HG03280 (cell line): ENCODE data around the gene MDFIC.

Experiments
- ATAC-seq: cut with Tn5 transposase; IDR thresholded peaks from one replicate; pipeline ENCODE4 v1.9.1; 2021; ENCODE audit warnings: mild to moderate bottlenecking, moderate library complexity; ENCODE audit not compliant: unreplicated experiment

MDFIC gene

DNA sequence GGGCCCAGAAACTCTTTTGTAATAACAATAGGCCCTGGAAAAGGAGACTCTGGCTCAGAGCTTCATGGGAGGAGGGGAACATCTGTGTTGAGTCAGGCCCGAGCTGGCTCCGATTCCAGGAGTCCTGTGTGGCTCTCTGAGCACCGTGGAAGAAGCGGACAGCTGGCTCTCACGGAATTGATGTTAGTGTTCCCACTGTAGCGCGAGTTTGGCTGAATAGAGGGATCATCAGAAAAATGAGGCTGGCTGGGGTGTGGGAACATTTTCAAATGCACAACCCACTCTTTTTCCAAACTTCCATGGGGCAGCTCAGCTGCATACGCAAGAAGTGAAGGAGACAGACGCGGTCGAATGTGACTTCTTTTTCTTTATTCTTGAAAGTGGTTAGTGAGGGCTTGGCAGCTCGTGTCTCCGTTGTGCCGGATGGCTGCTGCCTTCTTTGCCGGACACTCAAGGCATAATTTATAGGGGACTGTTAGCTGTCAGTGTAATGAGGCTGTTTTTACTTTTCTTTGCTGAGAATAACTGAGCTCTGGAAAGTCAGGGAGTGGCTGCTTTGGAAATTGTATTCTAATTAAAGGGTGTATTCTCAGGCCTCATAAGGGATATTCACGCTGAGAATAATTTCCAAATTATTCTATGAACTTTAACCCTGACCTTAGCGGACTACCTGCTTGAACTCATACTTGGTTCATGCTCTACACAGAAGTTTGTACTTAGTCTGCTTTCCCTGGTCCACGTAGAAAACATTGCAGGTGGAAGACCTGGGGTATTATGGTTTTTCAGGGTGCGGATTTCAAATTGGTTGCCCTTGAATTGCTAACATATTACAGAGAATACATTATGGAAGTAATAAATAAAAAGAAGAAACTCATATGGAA is 23.1 kb downstream of the MDFIC start:
- no peak for ATAC-seq

DNA sequence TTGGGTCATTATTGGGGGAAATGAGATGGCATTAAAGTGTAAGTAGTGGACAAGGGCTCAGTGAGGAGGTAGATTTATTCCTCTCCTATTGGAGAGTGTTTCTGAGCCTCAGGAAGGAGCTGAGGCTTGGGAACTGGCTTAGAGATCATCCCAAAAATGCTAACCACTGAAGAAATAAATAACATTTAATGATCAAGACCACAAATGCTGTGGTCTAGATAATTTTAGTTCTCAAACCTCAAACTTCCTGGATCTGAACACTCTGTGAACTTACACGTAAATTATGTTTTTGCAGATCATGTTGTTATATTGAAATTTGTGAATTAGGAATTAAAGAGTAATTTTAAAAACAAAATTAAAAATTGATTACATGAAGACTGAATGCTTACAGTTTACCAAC is 27.3 kb downstream of the MDFIC start:
- ATAC-seq = no peak

DNA sequence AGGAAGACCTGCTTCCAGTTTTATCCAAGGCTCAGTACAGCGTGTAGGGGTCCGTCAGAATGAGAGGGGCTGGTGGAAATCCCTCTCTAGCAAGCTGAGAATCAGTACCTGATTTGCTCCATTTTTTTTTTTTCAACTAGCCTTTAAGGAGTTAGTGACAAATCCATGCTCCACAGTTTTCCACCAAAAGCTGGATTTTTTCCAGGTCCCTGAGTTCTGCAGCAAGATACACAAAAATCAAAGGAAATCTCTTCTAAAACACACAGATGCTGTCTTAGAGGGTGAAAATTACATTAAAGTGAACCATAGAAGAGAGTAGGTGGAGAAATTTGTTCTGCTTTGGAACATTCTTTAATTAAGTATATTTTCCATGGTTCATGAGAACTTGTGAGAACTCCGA is 30.4 kb downstream of the MDFIC start:
- no peak for ATAC-seq

DNA sequence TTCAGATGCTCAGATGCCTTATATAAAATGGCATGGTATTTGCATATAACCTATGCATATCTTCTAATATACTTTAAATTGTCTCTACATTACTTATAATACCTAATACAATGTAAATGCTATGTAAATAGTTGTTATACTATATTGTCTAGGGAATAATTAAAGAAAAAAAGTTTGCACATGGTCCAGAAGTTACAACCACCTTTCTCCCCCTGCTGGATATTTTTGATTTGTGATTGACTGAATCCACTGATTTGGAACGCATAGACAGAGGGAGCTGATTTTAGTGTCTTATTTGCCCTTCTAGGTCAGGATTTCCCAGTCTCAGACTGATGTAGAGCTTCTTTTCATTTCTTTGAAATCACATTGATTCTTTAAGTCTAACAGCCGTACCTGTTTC is 31.8 kb downstream of the MDFIC start:
- no peak for ATAC-seq

DNA sequence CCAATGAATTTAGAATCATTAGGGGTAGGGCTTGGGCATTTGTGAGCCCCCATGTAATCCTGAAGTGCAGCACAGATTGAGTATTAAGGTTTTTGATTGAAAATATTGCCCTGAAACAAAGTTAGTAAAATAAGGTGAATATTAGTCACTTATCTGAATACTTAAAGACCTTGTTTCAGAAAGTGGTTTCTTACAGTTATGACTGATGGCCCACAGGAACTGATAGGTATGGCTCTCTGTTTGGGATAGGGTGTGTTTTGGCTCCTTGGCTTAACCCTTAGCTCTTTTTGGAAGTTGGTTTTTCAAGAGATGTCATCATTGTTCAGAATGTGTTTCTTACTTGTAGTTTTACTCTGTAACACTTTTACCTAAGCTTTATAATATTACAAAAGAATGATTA is 34.8 kb downstream of the MDFIC start:
- ATAC-seq = peak; percentile 55

DNA sequence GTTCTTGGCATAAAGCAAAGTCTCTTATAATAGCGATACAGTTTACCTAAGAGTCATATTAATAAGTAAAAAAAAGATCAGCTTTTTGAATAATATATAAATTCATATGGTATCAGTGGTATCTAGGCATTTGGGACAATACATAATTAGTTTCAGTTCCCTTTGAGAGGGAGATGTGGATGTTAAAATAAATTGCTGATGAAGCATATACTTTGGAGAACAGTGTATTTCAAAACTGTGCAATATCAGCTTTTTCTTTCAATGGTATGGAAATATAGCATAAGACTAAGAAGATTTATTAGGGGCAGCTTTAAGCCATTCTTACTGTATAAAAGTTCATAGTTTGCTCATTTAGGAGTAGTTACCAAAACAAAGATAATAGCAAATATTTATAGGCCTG is 35.5 kb downstream of the MDFIC start:
- ATAC-seq = no peak

DNA sequence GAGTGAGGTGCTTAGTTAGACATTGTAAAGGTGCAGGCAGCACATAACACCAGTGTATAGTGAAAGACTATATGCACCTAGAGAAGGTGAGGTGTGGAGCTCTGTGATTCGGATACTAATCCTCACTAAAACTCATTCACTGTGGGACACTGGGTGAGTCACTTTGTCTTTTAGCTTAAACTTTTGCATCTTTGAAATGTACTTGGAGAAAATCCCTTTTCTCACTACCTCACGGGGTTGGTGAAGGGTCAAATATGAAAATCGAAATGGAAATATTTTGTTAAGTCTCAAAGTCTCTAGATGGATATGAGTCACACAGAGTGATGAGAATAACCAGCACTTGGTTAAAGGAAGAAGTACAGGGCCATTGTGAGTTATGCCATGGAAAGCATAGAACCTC is 38.0 kb downstream of the MDFIC start:
- ATAC-seq = peak; percentile 67

DNA sequence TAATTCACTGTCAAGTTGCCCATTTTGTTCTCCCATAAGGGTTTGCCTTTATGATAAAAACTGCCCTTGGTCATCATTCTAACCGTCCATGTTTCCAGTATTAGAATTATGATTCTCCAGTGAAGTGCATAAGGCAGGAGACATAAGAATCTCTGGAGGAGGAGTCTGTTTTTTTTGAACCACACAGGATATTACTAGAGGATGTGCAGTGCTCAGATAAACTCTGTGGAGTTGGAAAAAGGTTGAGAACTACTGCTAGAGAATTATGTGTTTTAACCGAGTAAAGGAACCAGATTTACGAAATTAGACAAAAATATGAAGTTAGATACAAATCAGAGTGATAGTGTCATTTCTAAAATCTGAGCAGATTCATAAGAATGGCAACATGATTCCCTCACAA is 40.5 kb downstream of the MDFIC start:
- ATAC-seq = no peak

DNA sequence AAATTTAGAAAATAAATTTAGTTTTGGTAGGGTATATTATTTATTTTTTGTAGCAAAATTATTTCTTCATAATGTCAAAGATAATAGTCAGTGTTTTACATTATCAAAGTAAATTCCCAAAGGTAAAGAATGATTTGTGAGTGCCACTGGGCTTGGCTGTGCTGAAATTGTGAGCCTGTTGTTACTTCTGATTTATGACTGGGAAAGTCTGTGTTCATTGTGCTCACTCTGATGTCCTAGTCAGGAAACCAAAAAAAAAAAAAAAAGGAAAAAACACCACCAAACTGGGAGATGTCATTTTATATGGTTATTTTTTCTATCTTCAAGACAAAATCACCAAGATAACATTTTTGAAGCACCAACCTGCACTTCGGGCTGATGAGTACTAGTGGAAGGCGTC is 44.3 kb downstream of the MDFIC start:
- ATAC-seq = no peak

DNA sequence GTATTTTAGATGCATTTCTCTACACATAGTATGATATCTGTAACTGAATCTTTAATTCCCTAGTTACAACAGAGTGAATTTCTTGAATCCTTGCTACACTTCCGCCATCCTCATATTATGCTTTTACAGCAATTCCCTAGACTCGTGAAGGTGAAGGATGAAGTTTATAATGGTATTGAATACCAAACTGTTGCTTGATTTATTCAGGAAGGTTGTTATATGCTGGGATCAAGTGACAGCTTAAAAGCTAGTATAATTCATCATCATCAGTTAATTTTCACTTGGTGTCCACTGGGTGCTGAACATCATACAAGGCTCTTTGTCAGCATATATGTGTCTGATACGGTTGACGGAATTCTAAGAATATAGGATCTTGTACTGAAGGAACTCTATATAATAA is 47.2 kb downstream of the MDFIC start:
- no peak for ATAC-seq

DNA sequence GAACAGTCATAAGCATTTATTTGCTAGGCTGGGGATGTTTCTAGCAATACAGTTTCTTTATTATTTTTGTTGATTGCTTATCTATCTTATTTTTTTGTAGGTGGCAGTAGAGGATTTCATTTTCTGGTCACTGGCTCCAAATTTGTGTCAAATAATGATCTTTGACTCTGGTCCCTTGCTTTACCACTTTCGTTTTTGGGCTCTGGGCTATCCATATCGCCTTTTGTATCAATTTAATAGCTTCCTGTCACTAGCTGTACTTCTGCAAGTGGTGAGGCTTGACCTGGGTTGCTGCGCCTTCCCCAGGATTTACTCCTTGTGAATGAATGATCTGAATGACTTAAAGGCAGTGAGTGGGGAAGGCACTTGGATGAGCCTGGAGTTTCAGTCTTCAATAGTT is 48.4 kb downstream of the MDFIC start:
- no peak for ATAC-seq

DNA sequence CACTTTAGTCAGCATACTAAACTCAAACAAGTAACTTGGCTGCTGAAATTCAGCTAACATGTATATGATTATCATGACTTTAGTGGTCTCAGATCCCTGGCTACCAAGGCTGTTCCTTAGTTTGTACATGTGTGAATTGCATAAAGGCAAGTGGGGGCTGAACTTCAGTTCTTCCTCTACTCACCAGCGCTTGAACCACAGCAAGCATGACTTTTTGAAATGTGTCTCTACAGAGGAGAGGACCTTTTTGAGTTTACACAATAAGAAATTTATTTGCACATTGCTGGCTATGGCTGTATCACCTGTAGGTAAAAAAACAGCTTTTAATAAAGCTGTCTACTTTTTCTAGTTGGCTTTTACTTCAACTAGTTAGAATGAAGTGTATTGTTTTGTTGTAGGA is 48.8 kb downstream of the MDFIC start:
- no peak for ATAC-seq

DNA sequence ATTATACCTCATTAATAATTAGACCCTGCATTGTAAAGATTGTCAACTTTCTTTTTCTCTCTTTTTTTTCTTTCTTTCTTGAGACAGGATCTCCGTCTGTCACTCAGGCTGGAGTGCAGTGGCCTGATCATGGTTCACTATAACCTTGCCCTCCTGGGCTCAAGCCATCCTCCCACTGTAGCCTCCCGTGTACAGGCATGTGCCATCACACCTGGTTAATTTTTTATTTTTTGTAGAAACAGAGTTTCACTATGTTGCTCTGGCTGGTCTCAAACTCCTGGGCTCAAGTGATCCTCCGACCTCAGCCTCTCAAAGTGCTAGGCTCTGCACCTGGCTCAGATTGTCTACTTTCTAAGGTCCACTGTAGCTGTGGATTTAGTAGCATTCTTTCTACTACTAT is 50.7 kb downstream of the MDFIC start:
- no peak for ATAC-seq

DNA sequence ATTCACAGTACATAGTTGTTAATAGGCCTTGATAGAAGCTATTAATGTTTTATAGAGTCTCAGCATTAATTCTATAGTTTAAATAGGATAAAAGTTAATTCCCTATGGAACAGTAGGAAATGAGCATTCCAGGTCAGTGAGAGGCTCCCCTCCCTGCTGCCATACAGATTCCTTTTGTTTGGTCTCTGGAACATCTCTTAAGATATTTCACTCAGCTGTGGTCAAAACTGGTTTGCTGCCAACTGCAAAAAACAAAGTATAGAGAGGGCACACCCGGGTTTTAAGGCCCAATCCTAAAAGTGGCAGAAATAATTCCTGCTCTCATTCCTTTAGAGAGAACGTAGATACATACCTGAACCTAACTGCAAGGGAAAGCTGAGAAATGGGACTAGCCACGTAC is 51.3 kb downstream of the MDFIC start:
- no peak for ATAC-seq

DNA sequence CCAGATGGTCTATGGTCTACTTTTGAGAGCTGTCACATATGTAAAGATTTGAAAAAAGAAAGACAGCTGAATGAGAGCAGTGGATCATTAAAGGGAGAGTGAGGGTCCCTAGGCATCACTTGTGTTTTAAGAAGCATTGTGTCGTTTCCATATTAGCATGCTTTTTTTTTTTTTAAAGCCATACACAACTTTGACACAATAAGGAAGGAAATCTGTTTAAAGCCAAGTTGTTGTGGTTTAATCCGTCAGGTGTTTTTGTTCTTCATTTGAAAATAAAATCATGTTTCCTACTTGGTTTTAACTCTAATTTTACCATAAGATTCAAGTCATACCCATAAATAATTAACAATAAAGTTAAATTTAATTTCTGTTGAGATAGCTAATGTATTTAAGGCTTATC is 53.5 kb downstream of the MDFIC start:
- ATAC-seq = no peak

DNA sequence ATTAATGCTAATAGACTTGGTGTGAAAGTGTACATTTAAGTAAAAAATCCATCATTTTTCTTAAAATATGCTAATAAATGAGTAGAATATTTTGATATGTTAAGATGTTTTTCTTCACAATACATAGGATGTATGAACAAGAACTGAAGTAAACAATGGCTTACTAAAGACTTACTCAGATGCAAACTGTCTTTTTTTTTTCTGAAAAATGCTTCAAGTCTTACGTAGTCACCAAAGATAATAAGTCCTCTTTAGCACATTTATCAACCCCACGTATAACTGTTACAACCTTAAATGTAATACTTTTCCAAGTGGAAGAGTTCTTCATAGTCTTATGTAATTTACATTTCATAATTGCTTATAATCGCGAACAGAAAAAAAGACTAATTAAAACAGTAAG is 54.8 kb downstream of the MDFIC start:
- ATAC-seq = no peak

DNA sequence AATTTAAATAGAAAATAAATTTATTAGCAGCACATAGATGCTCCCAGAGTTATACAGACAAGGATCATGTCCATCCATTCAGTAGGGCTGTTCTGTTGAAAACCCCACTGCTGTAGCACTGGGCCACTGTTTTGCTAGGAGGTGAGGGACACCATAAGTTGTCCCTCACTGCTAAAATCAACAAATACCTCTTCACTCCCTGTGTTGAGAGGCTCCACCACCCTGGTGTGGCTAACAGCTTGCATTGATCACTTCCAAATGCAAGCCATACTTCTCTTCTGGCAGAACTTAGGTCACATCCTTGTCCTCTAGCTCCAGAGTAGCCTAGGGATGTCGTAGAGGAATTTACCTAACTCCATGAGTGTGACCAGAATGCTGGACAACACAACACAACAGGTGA is 55.4 kb downstream of the MDFIC start:
- no peak for ATAC-seq

DNA sequence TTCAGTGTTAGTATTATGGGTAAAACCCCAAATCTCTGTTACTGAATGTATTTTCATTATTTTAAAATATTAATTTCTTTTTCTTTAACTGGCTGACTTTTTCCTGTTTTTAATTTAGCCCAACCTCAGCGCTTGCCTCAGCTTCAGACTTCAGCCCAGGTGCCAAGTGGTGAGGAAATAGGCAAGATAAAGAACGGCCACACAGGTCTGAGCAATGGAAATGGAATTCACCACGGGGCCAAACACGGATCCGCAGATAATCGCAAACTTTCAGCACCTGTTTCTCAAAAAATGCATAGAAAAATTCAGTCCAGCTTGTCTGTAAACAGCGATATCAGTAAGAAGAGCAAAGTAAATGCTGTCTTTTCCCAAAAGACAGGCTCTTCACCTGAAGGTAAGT is 57.5 kb downstream of the MDFIC start:
- no peak for ATAC-seq

DNA sequence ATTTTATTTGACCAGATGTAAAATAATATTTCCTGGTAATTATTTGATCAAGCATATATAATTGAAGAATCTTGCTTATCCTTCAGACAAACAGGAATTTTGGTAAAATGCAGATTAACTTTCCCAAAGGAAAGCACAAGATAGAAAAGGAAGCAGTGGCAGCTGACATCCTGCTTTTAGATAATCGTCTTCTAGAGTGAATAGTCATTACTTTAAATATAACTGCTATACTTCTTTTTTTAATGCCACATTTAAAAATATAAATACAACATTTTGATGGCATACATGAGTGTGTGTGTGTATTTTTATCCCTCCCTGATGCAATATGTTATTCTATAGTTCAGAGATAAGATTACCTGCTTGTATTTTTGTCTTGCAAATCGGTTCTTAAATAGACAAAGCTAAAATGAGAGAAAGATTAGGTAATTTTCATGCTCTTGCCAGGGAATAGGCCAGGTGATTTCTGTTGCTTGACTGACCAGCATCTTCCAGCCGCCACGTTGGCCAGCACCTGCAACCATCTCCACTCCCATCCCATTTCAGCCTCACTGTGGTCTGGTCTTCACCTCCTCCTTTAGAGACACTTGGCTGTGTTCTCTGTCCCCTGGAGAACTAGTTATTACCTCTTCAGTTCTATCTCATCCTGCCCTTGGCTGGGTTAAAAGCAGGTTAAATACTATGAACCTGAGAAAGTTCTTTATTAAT is 58.1 kb downstream of the MDFIC start:
- no peak for ATAC-seq

DNA sequence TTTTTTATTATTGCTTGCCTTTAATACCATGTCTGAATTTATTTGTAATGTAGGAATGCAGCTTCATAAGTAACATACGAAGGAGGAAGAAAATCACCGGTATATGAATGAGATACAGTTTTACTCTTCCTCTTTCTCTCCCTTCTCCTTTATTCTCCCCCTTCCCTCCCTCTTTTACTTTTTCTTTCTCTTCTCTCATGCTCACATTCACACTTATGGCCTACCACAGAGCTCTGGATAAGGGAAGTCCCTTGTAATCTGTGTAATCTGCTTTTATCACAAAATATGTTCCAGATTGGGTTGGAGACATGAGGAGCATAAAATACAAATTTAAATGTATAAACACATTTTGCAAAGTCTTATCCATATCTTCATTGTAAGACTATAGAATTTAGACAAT is 59.4 kb downstream of the MDFIC start:
- no peak for ATAC-seq

DNA sequence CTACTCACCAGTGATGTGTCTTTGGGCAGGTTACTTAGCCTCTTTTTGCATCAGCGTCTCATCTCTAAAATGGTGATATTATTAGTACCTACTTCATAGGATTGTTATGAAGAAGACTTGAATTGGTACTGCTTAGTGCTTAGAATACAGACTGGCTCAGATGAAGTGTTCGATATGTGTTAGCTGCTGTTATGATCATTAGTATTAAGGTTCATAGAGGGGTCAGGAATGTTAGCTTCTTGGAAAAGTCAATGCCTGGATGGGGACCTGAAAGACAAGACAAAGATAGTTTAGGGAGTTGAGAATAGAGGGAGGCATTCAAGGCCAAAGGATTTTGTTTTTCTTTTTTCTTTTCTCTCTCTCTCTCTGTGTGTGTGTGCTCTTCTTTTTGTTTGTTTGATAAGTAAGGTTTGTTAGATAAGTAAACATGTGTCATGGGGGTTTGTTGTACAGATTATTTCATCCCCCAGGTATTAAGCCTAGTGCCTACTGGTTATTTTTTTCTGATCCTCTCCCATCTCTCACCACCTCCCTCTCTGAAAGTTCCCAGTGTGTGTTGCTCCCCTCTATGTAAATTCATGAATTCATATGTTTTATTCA is 63.3 kb downstream of the MDFIC start:
- ATAC-seq = no peak
